HepG2 (cell line): ENCODE measurements around the gene FOLR3. TPM values are rescaled to one million over a fixed set of nuclear protein-coding genes. Genes with fewer than 3 reads are reported as not detected.

Source experiments
- BCLAF1 ChIP-seq: fragments of 450-650 bp; IDR thresholded peaks from 2 replicates; pipeline ENCODE4 v1.6.1; 2017; ENCODE audit warnings: mild to moderate bottlenecking
- FOXO1 ChIP-seq: sonication (generic); formaldehyde crosslinking; IDR thresholded peaks from 2 replicates; pipeline ENCODE4 v1.4.0; 2020; ENCODE audit warnings: missing genetic modification reagents
- GZF1 ChIP-seq: sonication (generic); formaldehyde crosslinking; IDR thresholded peaks from 2 replicates; pipeline ENCODE4 v1.5.1; 2020; ENCODE audit warnings: mild to moderate bottlenecking, missing genetic modification reagents
- HNRNPLL ChIP-seq: fragments of 200-400 bp; formaldehyde crosslinking; IDR thresholded peaks from 2 replicates; pipeline ENCODE4 v1.6.1; 2017; ENCODE audit warnings: mild to moderate bottlenecking, low read depth, low read length; ENCODE audit not compliant: poor library complexity, severe bottlenecking
- NFE2L1 ChIP-seq: sonication (generic); formaldehyde crosslinking; IDR thresholded peaks from 2 replicates; pipeline ENCODE4 v1.4.0; 2020; ENCODE audit warnings: missing genetic modification reagents, mild to moderate bottlenecking, borderline replicate concordance
- PAWR ChIP-seq: sonication (generic); formaldehyde crosslinking; IDR thresholded peaks from 2 replicates; pipeline ENCODE4 v1.4.0; 2020; ENCODE audit warnings: missing genetic modification reagents, mild to moderate bottlenecking, borderline replicate concordance
- RCOR2 ChIP-seq: IDR thresholded peaks from 2 replicates; pipeline ENCODE4 v1.6.1; 2016; ENCODE audit warnings: missing biosample characterization, missing genetic modification reagents
- SMAD9 ChIP-seq: sonication (generic); formaldehyde crosslinking; IDR thresholded peaks from 2 replicates; pipeline ENCODE4 v1.5.1; 2020; ENCODE audit warnings: mild to moderate bottlenecking, missing genetic modification reagents
- SNAPC2 ChIP-seq: sonication (generic); formaldehyde crosslinking; IDR thresholded peaks from 2 replicates; pipeline ENCODE4 v1.8.1; 2022; ENCODE audit warnings: mild to moderate bottlenecking, missing genetic modification reagents
- SOX5 ChIP-seq: IDR thresholded peaks from 2 replicates; pipeline ENCODE4 v1.6.1; 2016; ENCODE audit warnings: borderline replicate concordance
- TFDP1 ChIP-seq: IDR thresholded peaks from 2 replicates; pipeline ENCODE4 v1.6.1; 2016; ENCODE audit warnings: missing compliant biosample characterization, missing genetic modification reagents, borderline replicate concordance
- TFE3 ChIP-seq: IDR thresholded peaks from 2 replicates; pipeline ENCODE4 v1.6.1; 2016
- ZFX ChIP-seq: sonication (generic); formaldehyde crosslinking; IDR thresholded peaks from 2 replicates; pipeline ENCODE4 v1.4.0; 2020; ENCODE audit warnings: mild to moderate bottlenecking, low read depth, missing genetic modification reagents, moderate library complexity
- ZNF138 ChIP-seq: sonication (generic); formaldehyde crosslinking; IDR thresholded peaks from 2 replicates; pipeline ENCODE4 v1.5.0; 2020; ENCODE audit warnings: mild to moderate bottlenecking, low read depth, missing genetic modification reagents
- ZNF160 ChIP-seq: sonication (generic); formaldehyde crosslinking; IDR thresholded peaks from 2 replicates; pipeline ENCODE4 v1.8.0; 2022; ENCODE audit warnings: mild to moderate bottlenecking, inconsistent platforms, missing genetic modification reagents
- ZNF484 ChIP-seq: sonication (generic); formaldehyde crosslinking; IDR thresholded peaks from 2 replicates; pipeline ENCODE4 v1.5.1; 2020; ENCODE audit warnings: mild to moderate bottlenecking, low read depth, missing genetic modification reagents, borderline replicate concordance
- ZNF644 ChIP-seq: IDR thresholded peaks from 2 replicates; pipeline ENCODE4 v1.6.1; 2016; ENCODE audit warnings: low read depth
- ZNF816 ChIP-seq: sonication (generic); formaldehyde crosslinking; IDR thresholded peaks from 2 replicates; pipeline ENCODE4 v1.8.0; 2022; ENCODE audit warnings: missing genetic modification reagents, mild to moderate bottlenecking, borderline replicate concordance
- ZSCAN30 ChIP-seq: sonication (generic); formaldehyde crosslinking; IDR thresholded peaks from 2 replicates; pipeline ENCODE4 v1.5.0; 2020; ENCODE audit warnings: mild to moderate bottlenecking, missing genetic modification reagents
- polyA plus RNA-seq, 8 experiments: library from polyadenylated mRNA; depleted of rRNA in 3 of 8; stranded (reverse) in 7 of 8; unstranded in 1 of 8; fragments of >200 nt; fragmentation: Illumina TruSeq in 4 of 8; extraction: Trizol in 4 of 8; gene quantifications; 2 replicates each; pipeline versions ENCODE4 v1.2.1 to v1.2.3, GENCODE V29; 2011 to 2016; ENCODE audit warnings: low read depth in 4 of 8, missing spikeins in 1 of 8, mixed read lengths in 1 of 8; ENCODE audit not compliant: insufficient read depth in 1 of 8
- total RNA-seq, 5 experiments: library from RNA; depleted of rRNA; stranded (reverse); fragments of >200 nt; fragmentation: Illumina TruSeq; extraction: Trizol; gene quantifications; 2 replicates each; pipeline ENCODE4 v1.2.3, GENCODE V29; 2016; ENCODE audit warnings: low read depth in 1 of 5
- TF ChIP-seq, protein P1 (sequence below): sonication (generic); formaldehyde crosslinking; IDR thresholded peaks from 2 replicates; pipeline ENCODE4 v1.5.1; 2020; ENCODE audit warnings: missing genetic modification reagents, mild to moderate bottlenecking, borderline replicate concordance
- TF ChIP-seq, protein P2 (sequence below): sonication (generic); formaldehyde crosslinking; IDR thresholded peaks from 2 replicates; pipeline ENCODE4 v1.8.1; 2023; ENCODE audit warnings: mild to moderate bottlenecking, missing genetic modification reagents

Gene FOLR3
- total and polyA plus RNA-seq, 2 of the 13 experiments (the other 11 are each of a cell fraction or from before 2014, with no cell fraction given): not detected

DNA sequence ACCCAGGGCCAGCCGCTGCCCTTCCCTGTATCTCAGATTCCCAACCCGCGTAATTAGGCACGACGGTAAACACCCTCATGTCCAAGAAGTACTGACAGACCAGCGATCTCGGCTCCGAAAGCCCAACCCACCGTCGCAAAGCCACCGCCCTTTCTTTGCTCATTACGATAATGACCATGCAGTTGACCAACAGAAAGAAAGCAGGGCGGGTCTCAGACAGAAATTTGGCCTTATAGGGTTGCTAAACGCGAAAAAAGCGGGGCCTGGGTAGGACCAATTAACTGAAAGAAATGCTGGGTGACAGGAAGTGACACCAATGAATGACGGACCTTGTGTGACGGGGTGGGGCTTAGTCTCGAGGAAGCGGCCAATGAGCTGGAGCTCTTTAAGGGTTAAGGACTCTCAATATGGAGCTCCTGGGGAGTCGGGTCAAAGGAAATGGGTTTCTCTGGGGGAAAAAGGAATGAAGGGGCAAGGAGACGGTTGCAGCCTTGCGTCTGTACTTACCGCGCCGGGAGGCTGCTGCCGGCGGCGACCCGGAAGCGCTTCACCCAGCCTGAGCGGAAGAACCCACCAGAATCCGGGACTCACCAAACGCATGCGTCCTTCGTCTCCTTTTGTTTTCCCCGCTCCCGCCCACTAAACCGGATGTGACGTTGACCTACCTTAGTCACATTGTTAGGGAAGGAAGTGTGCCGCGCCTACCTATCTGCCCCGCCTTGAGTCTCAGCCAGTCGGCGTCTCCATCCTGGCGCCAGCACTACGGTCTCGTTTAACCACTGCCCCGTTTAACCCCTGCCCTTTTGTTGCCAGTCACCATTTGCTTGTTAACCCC is 23.2 kb upstream of the FOLR3 start, which contains the start of gene ANAPC15 (continued):
- no peak for TF ChIP-seq ZNF484 (CRISPR knock-in tag)
- TF ChIP-seq NFE2L1 (CRISPR knock-in tag): no peak
- TF ChIP-seq SNAPC2 (CRISPR knock-in tag): no peak
- TF ChIP-seq TFE3 (CRISPR knock-in tag): peak; percentile 84
- TF ChIP-seq TFDP1: peak; percentile 86
- TF ChIP-seq ZSCAN30 (CRISPR knock-in tag): no peak
- TF ChIP-seq HNRNPLL: no peak
- TF ChIP-seq SMAD9 (CRISPR knock-in tag): no peak
- peak; percentile 85 for TF ChIP-seq SOX5 (CRISPR knock-in tag)
- peak; percentile 76 for TF ChIP-seq FOXO1 (CRISPR knock-in tag)
- TF ChIP-seq RCOR2 (CRISPR knock-in tag): no peak
- TF ChIP-seq ZFX (CRISPR knock-in tag): peak; percentile 87
- TF ChIP-seq ZNF816 (CRISPR knock-in tag): no peak
- no peak for TF ChIP-seq ZNF644 (CRISPR knock-in tag)
- TF ChIP-seq ZNF138: no peak
- no peak for TF ChIP-seq PAWR (CRISPR knock-in tag)
- TF ChIP-seq, protein P1, sequence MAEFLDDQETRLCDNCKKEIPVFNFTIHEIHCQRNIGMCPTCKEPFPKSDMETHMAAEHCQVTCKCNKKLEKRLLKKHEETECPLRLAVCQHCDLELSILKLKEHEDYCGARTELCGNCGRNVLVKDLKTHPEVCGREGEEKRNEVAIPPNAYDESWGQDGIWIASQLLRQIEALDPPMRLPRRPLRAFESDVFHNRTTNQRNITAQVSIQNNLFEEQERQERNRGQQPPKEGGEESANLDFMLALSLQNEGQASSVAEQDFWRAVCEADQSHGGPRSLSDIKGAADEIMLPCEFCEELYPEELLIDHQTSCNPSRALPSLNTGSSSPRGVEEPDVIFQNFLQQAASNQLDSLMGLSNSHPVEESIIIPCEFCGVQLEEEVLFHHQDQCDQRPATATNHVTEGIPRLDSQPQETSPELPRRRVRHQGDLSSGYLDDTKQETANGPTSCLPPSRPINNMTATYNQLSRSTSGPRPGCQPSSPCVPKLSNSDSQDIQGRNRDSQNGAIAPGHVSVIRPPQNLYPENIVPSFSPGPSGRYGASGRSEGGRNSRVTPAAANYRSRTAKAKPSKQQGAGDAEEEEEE (CRISPR knock-in tag): 0 out of 2 replicates have a peak, but pooled peaks have one; percentile 32
- TF ChIP-seq ZNF160: no peak
- TF ChIP-seq, protein P2, sequence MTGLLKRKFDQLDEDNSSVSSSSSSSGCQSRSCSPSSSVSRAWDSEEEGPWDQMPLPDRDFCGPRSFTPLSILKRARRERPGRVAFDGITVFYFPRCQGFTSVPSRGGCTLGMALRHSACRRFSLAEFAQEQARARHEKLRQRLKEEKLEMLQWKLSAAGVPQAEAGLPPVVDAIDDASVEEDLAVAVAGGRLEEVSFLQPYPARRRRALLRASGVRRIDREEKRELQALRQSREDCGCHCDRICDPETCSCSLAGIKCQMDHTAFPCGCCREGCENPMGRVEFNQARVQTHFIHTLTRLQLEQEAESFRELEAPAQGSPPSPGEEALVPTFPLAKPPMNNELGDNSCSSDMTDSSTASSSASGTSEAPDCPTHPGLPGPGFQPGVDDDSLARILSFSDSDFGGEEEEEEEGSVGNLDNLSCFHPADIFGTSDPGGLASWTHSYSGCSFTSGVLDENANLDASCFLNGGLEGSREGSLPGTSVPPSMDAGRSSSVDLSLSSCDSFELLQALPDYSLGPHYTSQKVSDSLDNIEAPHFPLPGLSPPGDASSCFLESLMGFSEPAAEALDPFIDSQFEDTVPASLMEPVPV (CRISPR knock-in tag): no peak
- TF ChIP-seq BCLAF1: no peak
- no peak for TF ChIP-seq GZF1 (CRISPR knock-in tag)
